SU-DHL-6 (cell line): ENCODE results near the gene C5orf22.

Experiments
- H2AFZ ChIP-seq: fragments of 200-600 bp; sonication (generic); 2 replicates; pipeline ENCODE4 v1.6.1; 2014; ENCODE audit warnings: low read depth, mild to moderate bottlenecking, moderate library complexity, mixed read lengths, antibody characterized with exemption, low read length; ENCODE audit not compliant: severe bottlenecking
- H3F3A ChIP-seq: fragments of 200-600 bp; shearing (Covaris generic); 2 replicates; pipeline ENCODE4 v1.6.0; 2016; ENCODE audit warnings: antibody characterized with exemption, mild to moderate bottlenecking; ENCODE audit not compliant: insufficient read depth
- H3K27ac ChIP-seq: fragments of 200-600 bp; sonication (generic); 2 replicates; pipeline ENCODE4 v1.5.1; 2016; ENCODE audit warnings: low read depth, mild to moderate bottlenecking, low read length, moderate library complexity, mixed read lengths
- H3K27me3 ChIP-seq: fragments of 200-600 bp; sonication (generic), shearing (Covaris generic); 2 replicates; pipeline ENCODE4 v1.6.0; 2014; ENCODE audit warnings: mild to moderate bottlenecking, low read length
- H3K36me3 ChIP-seq: fragments of 200-600 bp; sonication (generic); 2 replicates; pipeline ENCODE4 v1.6.1; 2014; ENCODE audit warnings: mild to moderate bottlenecking, low read length, mixed read lengths
- H3K4me2 ChIP-seq: fragments of 300-600, 200-600 bp; shearing (Covaris generic), sonication (generic); 2 replicates; pipeline ENCODE4 v1.6.0; 2014; ENCODE audit warnings: low read length, low read depth, mild to moderate bottlenecking; ENCODE audit not compliant: poor library complexity, severe bottlenecking
- H3K4me3 ChIP-seq: fragments of 200-600 bp; sonication (generic); 2 replicates; pipeline ENCODE4 v1.5.1; 2014; ENCODE audit warnings: antibody characterized with exemption, low read length, mild to moderate bottlenecking, mixed read lengths; ENCODE audit not compliant: insufficient read depth, poor library complexity, severe bottlenecking
- H3K79me2 ChIP-seq: fragments of 200-600 bp; sonication (generic); 2 replicates; pipeline ENCODE4 v1.6.1; 2014; ENCODE audit warnings: mild to moderate bottlenecking, low read length, moderate library complexity; ENCODE audit not compliant: insufficient read depth
- H3K9ac ChIP-seq: fragments of 200-600 bp; sonication (generic); 2 replicates; pipeline ENCODE4 v1.7.0; 2014; ENCODE audit warnings: mild to moderate bottlenecking, low read length
- H3K9me2 ChIP-seq: fragments of 200-600 bp; sonication (generic); replicated peaks from 2 replicates; pipeline ENCODE4 v1.6.1; 2014; ENCODE audit warnings: low read length; ENCODE audit not compliant: insufficient read depth
- H3K9me3 ChIP-seq: fragments of 200-600 bp; sonication (generic); 2 replicates; pipeline ENCODE4 v1.6.1; 2014; ENCODE audit warnings: low read length, mixed read lengths; ENCODE audit not compliant: insufficient read depth
- H4K20me1 ChIP-seq: fragments of 200-600 bp; sonication (generic); 2 replicates; pipeline ENCODE4 v1.6.1; 2014; ENCODE audit warnings: low read depth, mild to moderate bottlenecking, antibody characterized with exemption, low read length, moderate library complexity, mixed read lengths
- EZH2phosphoT487 ChIP-seq: fragments of 200-600 bp; sonication (generic), shearing (Covaris generic); conservative IDR thresholded peaks from 2 replicates; pipeline ENCODE4 v1.6.1; 2018; ENCODE audit warnings: mild to moderate bottlenecking, antibody characterized with exemption, low read length, moderate library complexity, mixed read lengths
- TF ChIP-seq, protein P1 (sequence below): fragments of 200-600 bp; sonication (generic); IDR thresholded peaks from one replicate; pipeline ENCODE4 v1.5.1; 2017; ENCODE audit warnings: antibody characterized with exemption, mild to moderate bottlenecking, low read length, moderate library complexity; ENCODE audit not compliant: insufficient read depth, poor library complexity, severe bottlenecking

C5orf22 gene

GRCh38 chr5:31581498-31582099, 49.5 kb downstream of the C5orf22 start:
- Histone ChIP-seq H3K4me3 (no peak overlapping the region), H4K20me1 (no peaks in the 10 kb centered on the region)

DNA sequence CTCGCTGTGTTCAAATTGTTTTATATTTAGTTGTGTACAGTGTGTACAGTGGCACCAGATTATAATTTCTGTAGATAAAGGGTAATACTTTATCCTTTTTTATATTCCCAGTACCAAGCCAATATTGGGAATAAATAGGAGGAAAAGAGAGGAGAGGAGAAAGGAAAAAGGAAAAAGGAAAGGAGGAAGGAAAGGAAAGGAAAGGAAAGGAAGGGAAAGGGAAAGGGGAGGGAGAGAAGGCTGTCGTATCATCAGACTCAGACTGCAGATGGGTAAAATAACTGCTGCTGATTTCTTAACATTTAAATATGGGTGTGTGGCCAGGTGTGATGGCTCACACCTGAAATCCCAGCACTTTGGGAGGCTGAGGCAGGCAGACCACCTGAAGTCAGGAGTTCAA, 51.0 kb downstream of the C5orf22 start:
- TF ChIP-seq EZH2phosphoT487: no peak
- TF ChIP-seq, protein P1, sequence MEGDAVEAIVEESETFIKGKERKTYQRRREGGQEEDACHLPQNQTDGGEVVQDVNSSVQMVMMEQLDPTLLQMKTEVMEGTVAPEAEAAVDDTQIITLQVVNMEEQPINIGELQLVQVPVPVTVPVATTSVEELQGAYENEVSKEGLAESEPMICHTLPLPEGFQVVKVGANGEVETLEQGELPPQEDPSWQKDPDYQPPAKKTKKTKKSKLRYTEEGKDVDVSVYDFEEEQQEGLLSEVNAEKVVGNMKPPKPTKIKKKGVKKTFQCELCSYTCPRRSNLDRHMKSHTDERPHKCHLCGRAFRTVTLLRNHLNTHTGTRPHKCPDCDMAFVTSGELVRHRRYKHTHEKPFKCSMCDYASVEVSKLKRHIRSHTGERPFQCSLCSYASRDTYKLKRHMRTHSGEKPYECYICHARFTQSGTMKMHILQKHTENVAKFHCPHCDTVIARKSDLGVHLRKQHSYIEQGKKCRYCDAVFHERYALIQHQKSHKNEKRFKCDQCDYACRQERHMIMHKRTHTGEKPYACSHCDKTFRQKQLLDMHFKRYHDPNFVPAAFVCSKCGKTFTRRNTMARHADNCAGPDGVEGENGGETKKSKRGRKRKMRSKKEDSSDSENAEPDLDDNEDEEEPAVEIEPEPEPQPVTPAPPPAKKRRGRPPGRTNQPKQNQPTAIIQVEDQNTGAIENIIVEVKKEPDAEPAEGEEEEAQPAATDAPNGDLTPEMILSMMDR: no peak
- H4K20me1 ChIP-seq: no peaks in the 10 kb centered on the region

More at GRCh38 chr5:31581498-31582099, 49.5 kb downstream of the C5orf22 start:
- H3K9me2 ChIP-seq: no peaks in the 10 kb centered on the region
- TF ChIP-seq, protein P1: peak; percentile 35
- no peak for TF ChIP-seq EZH2phosphoT487
- no peak overlapping the region for H3K4me2 ChIP-seq
- no peaks in the 10 kb centered on the region for H3K27me3 ChIP-seq
- H3K36me3 ChIP-seq: no peaks in the 10 kb centered on the region
- no peak overlapping the region for H2AFZ ChIP-seq
- H3K79me2 ChIP-seq: no peaks in the 10 kb centered on the region
- no peak overlapping the region for H3K27ac ChIP-seq
- H3F3A ChIP-seq: no peaks in the 10 kb centered on the region
- H3K9ac ChIP-seq: no peak overlapping the region
- H3K9me3 ChIP-seq: no peaks in the 10 kb centered on the region

DNA sequence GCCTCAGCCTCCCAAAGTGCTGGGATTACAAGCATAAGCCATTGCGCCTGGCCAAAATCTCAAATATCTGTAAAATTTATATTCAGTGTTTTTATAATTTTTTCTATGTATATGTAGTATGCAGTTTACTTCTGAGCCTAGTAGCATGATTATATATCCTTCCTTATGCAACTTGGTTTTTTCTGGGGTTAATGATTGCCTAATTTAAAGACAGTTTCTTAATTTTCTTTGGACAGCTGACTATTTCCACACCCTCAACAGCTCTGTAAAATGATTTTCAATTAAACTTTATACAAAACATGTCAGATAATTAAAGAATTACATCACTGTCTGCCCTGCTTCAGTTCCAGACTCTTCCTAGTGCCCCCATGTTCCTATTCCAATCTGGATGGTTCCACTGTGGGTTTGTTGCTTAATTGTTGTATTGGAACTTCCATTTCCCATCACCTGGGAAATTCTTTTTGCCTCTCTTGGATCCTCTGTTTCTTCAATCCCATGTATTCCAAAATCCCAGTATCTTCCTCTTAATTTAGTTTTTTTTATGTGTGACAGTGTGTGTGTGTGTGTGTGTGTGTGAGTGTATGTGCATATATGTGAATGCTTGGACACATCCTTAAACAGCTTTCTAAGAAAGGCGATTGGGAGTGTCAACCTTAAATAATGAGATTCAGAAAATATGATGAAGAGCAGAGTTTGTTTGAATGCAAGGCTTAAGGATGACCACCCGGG, 53.2 kb downstream of the C5orf22 start:
- Histone ChIP-seq H3K9me3 (no peaks in the 10 kb centered on the region), H3K27me3 (no peaks in the 10 kb centered on the region), H3K79me2 (no peaks in the 10 kb centered on the region), H3F3A (no peaks in the 10 kb centered on the region), H3K36me3 (no peaks in the 10 kb centered on the region), H3K9me2 (no peaks in the 10 kb centered on the region), H3K27ac (no peak overlapping the region), H3K9ac (no peak overlapping the region), H3K4me3 (no peak overlapping the region), H4K20me1 (no peaks in the 10 kb centered on the region), H3K4me2 (no peak overlapping the region), H2AFZ (no peak overlapping the region)
- TF ChIP-seq, protein P1: no peak
- TF ChIP-seq EZH2phosphoT487: no peak

More for the DNA sequence above, 51.0 kb downstream of the C5orf22 start:
- Histone ChIP-seq H3K27me3 (no peaks in the 10 kb centered on the region), H3K4me3 (no peak overlapping the region), H3K9me2 (no peaks in the 10 kb centered on the region), H3K4me2 (no peak overlapping the region), H3K36me3 (no peaks in the 10 kb centered on the region), H3K79me2 (no peaks in the 10 kb centered on the region), H3K9me3 (no peaks in the 10 kb centered on the region), H2AFZ (no peak overlapping the region), H3K9ac (no peak overlapping the region), H3K27ac (no peak overlapping the region), H3F3A (no peaks in the 10 kb centered on the region)
